Stimulated activated CD4-positive, alpha-beta T cell treated with anti-CD3 and anti-CD28 coated beads, TNF-alpha, amount 100 ng/mL, for 4 hours (primary cell): ENCODE results near the gene PDZD2.
"Not testable (repeated sequence)": the region's sequence is repeated elsewhere in the genome, so short reads cannot be mapped to it uniquely, and the experiment has no call there.

Experiments
- DNase-seq, 3 experiments: peaks; one replicate each; pipeline ENCODE4 v3.0.0-alpha.2; 2020; ENCODE audit warnings: low read depth in 3 of 3

Gene PDZD2

DNA sequence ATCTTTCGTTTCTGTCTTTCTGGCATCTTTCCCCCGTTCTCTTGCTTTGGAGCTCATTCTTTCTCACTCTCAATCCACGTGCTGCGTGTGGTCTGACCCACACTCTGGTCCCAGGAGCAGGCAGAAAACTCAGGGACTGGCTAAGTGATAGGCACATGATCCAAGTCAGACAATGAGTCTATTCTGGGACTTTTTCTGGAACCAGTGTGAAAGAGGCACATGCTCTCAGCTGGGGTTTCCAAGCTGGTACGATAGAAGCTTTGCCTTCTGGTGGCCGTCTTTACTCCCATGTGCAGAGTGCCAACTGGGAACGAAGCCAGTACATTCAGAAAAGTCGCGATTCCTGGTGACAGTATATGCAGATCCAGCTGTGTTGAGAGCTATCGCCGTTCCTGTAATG, 94.4 kb downstream of the PDZD2 start:
- no peak for DNase-seq

GRCh38 chr5:31736127-31736526, 97.2 kb downstream of the PDZD2 start:
- DNase-seq: no peak

GRCh38 chr5:31738199-31738598, 99.3 kb downstream of the PDZD2 start:
- no peak for DNase-seq

DNA sequence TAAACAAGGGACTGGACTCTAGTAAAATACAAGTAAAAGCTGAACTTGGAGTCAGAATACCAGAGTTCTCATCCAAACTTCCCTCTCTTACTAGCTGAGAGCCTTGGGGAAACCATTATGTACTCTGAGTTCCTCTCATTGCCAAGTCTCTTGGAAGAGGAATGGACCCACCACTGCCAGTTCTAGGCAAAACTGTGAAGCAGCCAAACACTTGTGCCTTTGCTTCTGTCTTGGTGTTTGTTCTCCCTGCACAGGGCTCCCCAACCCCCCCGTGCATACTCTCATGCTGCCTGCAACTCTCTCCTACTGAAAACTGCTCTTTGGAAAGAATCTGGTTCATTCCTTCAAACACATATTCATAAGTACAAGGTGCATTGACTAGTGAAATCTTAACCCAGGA, 102.6 kb downstream of the PDZD2 start:
- no peak for DNase-seq

DNA sequence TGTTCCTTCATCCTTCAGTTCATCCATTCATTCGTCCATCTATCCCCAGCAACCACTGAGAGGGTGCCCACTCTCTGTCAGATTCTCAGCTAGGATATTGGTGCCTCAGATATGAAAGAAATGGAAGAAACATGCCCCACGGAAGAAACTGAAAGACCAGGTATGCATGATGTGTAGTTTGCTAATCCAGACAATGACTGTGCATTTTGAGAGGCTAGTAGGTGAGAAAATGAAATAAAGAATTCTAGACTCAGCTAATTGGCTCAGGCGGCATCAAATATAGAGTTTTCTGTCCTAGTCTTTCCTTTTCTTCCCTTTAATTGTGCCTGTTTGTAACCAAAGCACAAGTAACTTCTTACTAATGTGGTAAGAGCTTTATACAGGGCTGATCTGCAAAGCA, 104.7 kb downstream of the PDZD2 start:
- no peak for DNase-seq

DNA sequence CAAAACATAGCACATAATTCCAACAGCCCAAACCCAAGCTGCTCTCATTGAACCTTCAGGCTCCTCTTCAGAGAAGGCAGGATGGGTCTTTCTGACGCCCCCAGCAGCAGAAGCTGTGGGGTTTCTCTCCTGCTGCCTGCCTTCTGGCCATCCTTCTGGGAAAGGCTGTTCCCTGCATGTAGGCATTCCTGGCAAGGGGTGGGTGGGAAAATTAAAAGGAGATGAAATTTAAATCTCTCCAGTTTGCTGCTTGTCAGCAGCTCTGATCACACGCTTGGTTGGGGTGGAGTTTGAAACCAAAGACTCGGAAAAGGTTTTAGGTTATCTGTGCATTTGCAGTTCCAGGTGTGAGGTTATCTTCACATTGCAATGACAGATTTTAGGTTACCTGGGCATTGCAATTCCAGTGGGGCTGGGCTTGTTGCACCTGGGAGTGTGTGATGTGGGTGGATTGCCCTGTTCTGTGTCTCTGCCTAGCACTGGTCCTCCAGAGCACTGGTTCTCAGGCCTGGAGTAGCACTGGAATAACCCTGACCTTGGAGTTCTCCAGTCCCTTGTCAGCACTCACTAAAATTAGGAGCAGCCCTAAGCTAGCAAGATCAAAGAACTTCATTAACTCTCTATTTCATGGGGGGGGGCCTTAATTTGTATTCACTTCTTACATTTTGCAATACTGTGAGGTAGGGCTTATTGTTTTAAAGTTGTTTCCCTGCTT, 109.7 kb downstream of the PDZD2 start:
- no peak for DNase-seq

- DNase-seq: no peak
Observed at GRCh38 chr5:31750215-31750614, 111.3 kb downstream of the PDZD2 start.

DNA sequence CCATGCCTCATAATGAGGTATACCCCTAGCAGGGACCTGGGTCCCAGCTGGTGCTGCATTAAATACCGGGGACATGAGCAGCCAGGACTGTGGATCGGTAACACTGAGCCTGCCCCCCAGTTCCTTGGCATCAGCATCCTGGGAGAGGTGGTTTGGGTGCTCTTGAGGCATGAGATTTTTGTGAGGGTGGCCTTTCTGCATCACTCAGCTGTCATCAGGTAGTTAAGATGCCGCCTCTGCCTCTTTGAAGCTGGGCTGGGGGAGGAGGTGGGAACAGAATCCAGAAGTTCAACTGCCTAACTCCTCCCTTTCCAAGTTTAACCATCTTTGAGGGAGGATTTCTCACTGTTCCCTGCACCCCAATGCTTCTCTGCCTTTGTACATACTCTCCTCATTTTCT, 112.7 kb downstream of the PDZD2 start:
- DNase-seq: no peak

DNA sequence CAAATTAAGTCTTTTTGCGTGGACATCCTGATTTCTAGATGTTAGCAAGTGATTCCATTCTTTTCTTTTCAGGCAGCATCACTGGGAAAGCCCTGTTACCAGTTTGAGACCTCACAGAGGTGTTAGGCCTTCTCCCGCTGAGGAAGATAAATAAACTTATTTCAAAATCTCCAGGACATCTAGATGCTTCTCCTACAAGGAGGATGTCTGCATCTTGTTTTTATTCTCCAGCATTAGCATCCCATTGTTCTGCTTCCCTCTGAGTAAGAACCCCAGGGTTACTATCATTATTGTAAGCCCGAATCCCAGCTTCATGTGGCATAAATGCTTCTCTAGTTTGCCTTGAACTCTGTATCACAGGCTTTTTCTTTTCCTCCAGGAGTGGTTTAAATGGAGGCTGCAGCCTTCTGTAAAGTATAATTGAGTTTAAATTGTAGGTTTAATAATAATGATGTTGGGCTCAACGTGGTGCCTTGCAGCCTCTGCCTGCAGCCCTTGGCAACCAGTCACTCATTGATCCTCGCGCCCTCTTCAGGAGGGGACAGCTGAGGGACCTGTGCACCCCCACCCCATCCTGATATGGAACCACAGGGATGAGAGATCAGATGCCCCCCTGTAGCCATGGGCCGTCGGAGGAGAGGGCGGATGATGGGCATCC, 114.9 kb downstream of the PDZD2 start:
- DNase-seq: no peak

DNA sequence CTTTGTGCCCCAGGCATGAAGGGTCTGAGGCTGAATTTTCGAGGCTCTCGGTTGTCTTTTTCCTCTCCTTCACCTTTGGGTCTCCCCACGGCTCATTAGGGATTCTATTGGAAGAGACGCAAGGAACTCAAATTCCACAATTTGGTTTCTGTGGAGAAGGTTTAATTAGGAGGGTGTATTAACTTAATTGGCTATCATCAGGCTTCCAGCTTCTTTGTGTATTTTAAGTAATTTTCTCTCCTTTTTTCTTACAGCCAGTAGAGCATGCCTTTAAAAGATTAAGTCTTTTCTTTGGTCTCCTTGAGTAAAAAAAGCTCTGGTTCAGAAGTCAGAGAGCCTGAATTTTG, 115.4 kb downstream of the PDZD2 start:
- DNase-seq: no peak

- no peak for DNase-seq
Observed at GRCh38 chr5:31754741-31755675, 116.1 kb downstream of the PDZD2 start.

GRCh38 chr5:31755676-31756230, 116.8 kb downstream of the PDZD2 start:
- DNase-seq: no peak

GRCh38 chr5:31757806-31758205, 118.9 kb downstream of the PDZD2 start:
- no peak for DNase-seq

DNA sequence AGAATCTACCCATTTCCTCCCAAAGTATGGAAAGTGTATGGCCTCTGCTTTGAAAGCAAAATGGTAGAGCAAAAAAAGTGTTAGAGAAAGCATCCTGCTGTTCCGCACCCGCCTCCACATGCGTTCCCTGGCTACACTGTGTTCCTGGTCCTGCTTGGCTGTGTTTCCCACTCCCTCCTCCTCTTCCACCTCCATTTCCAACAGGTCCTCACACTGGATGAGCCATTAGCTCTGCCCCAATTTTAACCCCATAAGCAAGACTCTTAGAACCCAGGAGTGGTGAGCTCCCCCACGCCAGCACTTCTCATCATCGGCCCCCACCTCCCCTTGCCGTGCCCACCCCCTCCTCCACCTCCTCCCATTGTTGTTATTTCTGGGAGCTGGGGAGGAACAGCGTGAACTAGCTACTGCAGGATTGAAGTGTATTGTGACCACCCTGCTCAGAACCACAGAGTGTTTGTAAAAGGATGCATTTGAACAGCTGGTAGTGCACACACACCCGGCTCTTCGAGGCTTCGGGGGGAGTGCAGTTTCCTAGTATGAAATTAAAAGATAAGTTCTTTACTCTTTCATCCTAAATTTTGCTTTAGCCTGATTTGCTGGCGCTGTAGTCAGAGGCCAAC, 120.0 kb downstream of the PDZD2 start:
- DNase-seq: no peak

GRCh38 chr5:31759925-31760324, 121.0 kb downstream of the PDZD2 start:
- no peak for DNase-seq

DNA sequence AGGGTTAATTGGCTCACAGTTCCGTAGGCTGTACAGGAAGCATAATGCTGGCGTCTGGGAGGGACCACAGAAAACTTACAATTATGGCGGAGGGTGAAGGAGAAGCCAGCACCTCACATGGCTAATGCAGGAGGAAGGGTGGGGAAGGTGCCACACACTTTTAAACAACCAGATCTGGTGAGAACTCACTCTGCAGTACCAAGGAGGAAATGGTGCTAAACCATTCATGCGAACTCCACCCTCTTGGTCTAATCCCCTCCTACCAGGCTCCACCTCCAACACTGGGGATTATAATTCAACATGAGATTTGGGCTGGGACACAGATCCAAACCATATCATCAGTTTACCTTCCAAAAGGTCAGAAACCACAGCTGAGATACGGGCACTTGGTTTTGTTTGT, 122.9 kb downstream of the PDZD2 start:
- no peak for DNase-seq

GRCh38 chr5:31763424-31763823, 124.5 kb downstream of the PDZD2 start:
- no peak for DNase-seq

DNA sequence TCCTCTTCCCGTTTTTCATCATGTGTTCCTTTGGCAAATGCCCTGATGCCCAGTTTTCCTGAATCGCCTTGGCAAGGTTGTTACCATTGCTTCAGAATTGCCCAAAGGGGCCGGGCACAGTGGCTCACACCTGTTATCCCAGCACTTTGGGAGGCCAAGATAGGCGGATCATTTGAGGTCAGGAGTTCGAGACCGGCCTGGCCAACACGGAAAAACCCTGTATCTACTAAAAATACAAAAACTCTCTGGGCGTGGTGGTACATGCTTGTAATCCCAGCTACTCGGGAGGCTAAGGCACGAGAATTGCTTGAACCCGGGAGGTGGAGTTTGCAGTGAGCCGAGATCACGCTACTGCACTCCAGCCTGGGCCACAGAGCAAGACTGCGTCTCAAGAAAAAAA, 125.8 kb downstream of the PDZD2 start:
- not testable (repeated sequence) for DNase-seq

DNA sequence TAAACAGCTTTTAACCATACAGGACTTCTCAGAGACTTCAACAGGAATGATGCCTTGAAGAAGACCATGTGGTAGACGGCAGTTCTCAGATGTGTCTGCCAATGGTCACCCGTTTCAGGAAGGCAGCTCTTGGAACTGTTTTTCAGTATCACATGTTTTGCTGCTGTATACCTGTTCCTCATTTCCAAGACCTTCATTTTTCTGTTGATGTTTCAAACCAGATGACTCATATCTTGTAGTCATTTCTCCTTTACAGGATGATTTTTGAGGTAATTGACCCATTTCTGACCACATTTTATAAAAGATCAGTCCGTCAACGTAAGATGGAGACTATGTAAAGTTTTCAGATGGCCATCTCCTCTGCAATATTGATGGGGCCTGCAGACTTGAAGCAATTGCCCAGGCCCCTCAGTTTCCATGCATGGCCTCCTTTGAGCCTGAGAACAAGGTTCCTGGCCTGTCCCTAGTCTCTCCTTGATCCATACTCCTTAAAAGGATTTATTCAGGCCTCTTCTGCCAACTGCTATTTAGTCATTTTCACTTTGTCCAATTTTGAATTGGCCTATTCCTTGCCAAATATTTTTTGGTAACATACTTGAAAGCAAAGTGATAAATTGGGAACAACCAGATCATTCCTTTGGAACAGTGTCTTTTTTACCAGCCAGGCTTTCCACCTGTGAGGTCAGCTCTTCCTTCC, 128.6 kb downstream of the PDZD2 start:
- DNase-seq: no peak

DNA sequence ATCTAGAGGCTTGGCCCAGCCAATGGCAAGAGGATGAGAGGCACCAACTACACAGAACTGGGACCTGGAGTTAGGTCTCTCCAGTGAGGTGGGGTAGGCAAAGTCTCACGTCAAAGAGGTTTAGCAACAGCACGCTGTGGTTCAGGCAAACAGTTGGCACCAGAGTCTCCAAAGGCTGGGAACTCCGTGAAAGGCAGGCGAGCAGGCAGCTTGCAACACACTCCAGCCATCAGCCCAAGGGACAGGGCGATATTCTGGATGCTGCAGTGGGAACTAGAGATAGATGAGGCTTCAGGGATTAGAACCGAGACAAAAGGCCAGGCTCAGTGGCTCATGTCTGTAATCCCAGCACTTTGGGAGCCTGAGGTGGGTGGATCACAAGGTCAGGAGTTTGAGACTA, 129.1 kb downstream of the PDZD2 start:
- no peak for DNase-seq

DNA sequence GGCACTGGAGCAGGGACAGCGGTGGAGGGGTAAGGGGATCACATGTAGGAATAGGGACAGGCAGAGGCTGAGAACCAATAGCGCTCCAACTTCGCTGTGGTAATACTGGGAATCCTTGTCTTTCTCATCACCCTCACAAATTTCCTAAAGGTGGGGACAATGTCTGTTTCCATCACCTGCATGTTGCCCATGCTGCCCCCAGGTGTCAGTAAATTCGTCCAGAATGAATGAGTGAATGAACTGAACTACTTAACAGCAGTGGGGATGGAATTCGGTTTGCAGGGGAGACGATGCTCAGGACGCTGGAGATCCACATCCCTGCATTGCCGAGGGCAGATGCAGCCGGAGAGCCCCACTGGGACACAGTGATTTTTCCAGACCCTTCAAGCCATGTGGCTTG, 129.9 kb downstream of the PDZD2 start:
- no peak for DNase-seq
